ENCODE results near the gene NR1D2.

- TF ChIP-seq CHD4 (IDR thresholded peaks at IDR 0.05; ENCODE audit: borderline replicate concordance, low read length) (no peak), ZKSCAN8 (CRISPR knock-in tag; IDR thresholded peaks at IDR 0.05; ENCODE audit: borderline replicate concordance) (no peak), ZNF235 (CRISPR knock-in tag; IDR thresholded peaks at IDR 0.05; ENCODE audit: borderline replicate concordance) (no peak), ZNF354B (CRISPR knock-in tag; IDR thresholded peaks at IDR 0.05) (no peak), U2AF2 (IDR thresholded peaks at IDR 0.05; ENCODE audit: low read depth, low read length) (no peak)
- TF ChIP-seq, protein P1, sequence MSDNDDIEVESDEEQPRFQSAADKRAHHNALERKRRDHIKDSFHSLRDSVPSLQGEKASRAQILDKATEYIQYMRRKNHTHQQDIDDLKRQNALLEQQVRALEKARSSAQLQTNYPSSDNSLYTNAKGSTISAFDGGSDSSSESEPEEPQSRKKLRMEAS (IDR thresholded peaks at IDR 0.05): no peak
Observed at GRCh38 chr3:23923786-23924185, 21.3 kb upstream of the NR1D2 start.

All from HepG2 (cell line).